ENCODE results near the gene SP140L.
"Not testable (repeated sequence)": the region's sequence is repeated elsewhere in the genome, so short reads cannot be mapped to it uniquely, and the experiment has no call there.

Gene SP140L

DNA sequence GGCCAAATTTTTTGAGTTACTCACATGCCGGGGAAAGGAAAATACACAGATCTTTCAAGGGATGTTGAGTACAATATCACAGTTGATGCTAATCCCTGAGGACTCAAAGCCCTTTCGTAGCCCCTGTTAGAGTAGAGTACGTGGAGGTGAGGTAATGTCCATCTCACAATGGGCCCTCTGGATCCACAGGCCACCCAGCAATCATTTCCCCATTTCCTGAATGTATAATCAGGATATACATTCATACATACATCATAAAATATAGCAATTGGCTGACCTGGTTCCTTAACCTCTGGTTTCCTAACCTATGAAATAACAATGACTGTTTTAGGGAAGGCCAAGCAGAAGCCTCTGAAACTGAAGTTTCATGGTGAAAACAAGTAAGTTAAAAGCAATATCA lies 78.8 kb downstream of the SP140L start:
- H3K9me3 ChIP-seq (ENCODE audit: control insufficient read depth, insufficient read depth, low read length), result no peaks in the 10 kb centered on the region
- H3K27me3 ChIP-seq (ENCODE audit: control insufficient read depth, low read length), result no peaks in the 10 kb centered on the region
- no peaks in the 10 kb centered on the region for H3K36me3 ChIP-seq (ENCODE audit: control insufficient read depth, low read length)
- no peaks in the 10 kb centered on the region for H3K79me2 ChIP-seq (ENCODE audit: control insufficient read depth, low read length)
- H3K4me1 ChIP-seq (ENCODE audit: control insufficient read depth, low read length), result no peaks in the 10 kb centered on the region
- TF ChIP-seq, protein P1, sequence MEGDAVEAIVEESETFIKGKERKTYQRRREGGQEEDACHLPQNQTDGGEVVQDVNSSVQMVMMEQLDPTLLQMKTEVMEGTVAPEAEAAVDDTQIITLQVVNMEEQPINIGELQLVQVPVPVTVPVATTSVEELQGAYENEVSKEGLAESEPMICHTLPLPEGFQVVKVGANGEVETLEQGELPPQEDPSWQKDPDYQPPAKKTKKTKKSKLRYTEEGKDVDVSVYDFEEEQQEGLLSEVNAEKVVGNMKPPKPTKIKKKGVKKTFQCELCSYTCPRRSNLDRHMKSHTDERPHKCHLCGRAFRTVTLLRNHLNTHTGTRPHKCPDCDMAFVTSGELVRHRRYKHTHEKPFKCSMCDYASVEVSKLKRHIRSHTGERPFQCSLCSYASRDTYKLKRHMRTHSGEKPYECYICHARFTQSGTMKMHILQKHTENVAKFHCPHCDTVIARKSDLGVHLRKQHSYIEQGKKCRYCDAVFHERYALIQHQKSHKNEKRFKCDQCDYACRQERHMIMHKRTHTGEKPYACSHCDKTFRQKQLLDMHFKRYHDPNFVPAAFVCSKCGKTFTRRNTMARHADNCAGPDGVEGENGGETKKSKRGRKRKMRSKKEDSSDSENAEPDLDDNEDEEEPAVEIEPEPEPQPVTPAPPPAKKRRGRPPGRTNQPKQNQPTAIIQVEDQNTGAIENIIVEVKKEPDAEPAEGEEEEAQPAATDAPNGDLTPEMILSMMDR (IDR thresholded peaks at IDR 0.05; ENCODE audit: low read depth, low read length, poor library complexity, severe bottlenecking), result no peak
- no peak for TF ChIP-seq EZH2phosphoT487 (IDR thresholded peaks at IDR 0.05; ENCODE audit: borderline replicate concordance, low read length)
- no peak overlapping the region for H3K27ac ChIP-seq (ENCODE audit: low read depth, low read length)
- H3K9me2 ChIP-seq (replicated peaks; ENCODE audit: control insufficient read depth, low read length), result no peaks in the 10 kb centered on the region
- no peak overlapping the region for H3K4me2 ChIP-seq (ENCODE audit: low read length)
- no peaks in the 10 kb centered on the region for H3F3A ChIP-seq (ENCODE audit: control insufficient read depth, insufficient read depth)
- H3K4me3 ChIP-seq (ENCODE audit: low read length), result no peak overlapping the region
- H4K20me1 ChIP-seq (ENCODE audit: control insufficient read depth, insufficient read depth, low read depth, low read length), result no peaks in the 10 kb centered on the region

DNA sequence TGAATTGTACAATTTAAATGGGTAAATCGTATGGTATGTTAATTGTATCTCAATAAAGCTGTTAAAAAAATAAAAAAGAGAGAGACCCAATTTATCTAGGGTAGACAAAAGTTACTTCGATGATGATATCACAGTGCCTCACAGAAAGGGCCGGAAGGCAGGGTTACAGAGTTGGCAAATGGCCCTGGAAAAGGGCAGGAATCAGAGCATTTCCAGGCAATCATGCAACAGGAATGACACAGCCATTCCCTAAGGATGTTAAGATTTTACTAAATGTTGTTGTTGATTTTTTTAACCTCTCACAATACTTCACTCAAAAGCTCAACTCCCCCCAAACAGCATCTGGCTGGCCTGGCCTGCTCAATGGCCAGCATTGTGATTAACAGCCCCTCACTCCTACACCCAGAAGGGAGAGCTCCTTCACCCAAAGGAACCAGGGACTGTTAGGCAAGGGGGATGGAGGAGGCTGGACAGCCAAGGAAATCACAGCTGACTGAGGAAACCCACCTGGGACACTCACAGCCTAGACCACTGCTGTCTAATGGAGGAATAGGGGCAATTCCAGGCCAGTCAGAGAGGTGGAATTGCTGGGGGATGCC lies 81.3 kb downstream of the SP140L start:
- H4K20me1 ChIP-seq (ENCODE audit: control insufficient read depth, insufficient read depth, low read depth, low read length), result no peaks in the 10 kb centered on the region

DNA sequence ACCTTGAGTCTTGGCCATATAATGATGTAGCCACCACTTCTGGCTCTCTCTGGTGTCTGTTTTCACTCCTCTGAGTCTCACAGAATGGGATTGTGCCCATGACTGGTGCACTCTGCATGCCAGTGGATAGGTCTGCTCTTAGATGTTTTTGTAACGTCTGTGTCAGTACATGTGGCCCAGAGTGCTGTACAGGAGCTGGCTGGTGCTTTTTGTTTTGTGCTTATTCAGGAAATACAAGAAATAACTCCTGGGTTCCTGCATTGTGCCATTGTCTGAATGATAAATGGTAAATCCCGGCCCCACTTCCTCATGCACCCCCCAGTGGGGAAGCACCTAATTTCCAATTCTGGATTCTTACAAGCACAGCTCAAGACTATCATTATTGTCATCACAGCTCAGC lies 82.3 kb downstream of the SP140L start:
- not testable (repeated sequence) for H3K9me3 ChIP-seq (ENCODE audit: control insufficient read depth, insufficient read depth, low read length); H3K4me2 ChIP-seq (ENCODE audit: low read length); H3K36me3 ChIP-seq (ENCODE audit: control insufficient read depth, low read length); H3K79me2 ChIP-seq (ENCODE audit: control insufficient read depth, low read length); H3K27ac ChIP-seq (ENCODE audit: low read depth, low read length); H3F3A ChIP-seq (ENCODE audit: control insufficient read depth, insufficient read depth); H3K27me3 ChIP-seq (ENCODE audit: control insufficient read depth, low read length); H3K4me3 ChIP-seq (ENCODE audit: low read length); H3K9me2 ChIP-seq (replicated peaks; ENCODE audit: control insufficient read depth, low read length); H4K20me1 ChIP-seq (ENCODE audit: control insufficient read depth, insufficient read depth, low read depth, low read length)
- H3K4me1 ChIP-seq (ENCODE audit: control insufficient read depth, low read length), result peaks cover 24% of the 10 kb centered on the region

More for the DNA sequence above, 81.3 kb downstream of the SP140L start:
- Histone ChIP-seq H3K27ac (ENCODE audit: low read depth, low read length) (no peak overlapping the region), H3K27me3 (ENCODE audit: control insufficient read depth, low read length) (peaks cover 4% of the 10 kb centered on the region; the same call in 1 of the 2 replicates), H3K9me3 (ENCODE audit: control insufficient read depth, insufficient read depth, low read length) (no peaks in the 10 kb centered on the region), H3K4me3 (ENCODE audit: low read length) (no peak overlapping the region), H3F3A (ENCODE audit: control insufficient read depth, insufficient read depth) (no peaks in the 10 kb centered on the region), H3K36me3 (ENCODE audit: control insufficient read depth, low read length) (no peaks in the 10 kb centered on the region), H3K4me2 (ENCODE audit: low read length) (no peak overlapping the region), H3K4me1 (ENCODE audit: control insufficient read depth, low read length) (peaks cover 17% of the 10 kb centered on the region), H3K79me2 (ENCODE audit: control insufficient read depth, low read length) (no peaks in the 10 kb centered on the region), H3K9me2 (replicated peaks; ENCODE audit: control insufficient read depth, low read length) (no peaks in the 10 kb centered on the region)
- TF ChIP-seq EZH2phosphoT487 (IDR thresholded peaks at IDR 0.05; ENCODE audit: borderline replicate concordance, low read length), result no peak
- TF ChIP-seq, protein P1 (IDR thresholded peaks at IDR 0.05; ENCODE audit: low read depth, low read length, poor library complexity, severe bottlenecking), result no peak

DNA sequence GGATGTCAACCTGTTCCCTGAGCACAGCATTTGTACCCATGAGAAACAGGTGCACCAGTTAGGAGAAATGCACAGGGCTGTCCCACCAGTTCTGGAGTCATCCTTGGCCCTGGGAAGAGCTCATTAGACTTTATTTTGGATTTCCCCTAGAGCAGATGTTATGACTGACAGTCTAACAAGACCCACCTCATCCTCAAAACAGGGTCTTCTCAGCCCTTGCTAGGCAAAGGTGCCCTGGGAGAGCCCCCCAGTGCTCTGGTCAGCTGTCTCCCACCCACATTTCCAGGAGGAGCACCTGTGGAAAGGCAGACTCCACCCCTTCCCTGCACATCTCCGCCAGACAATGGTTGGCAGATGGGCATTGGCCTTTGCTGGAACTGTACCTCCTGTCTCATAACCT lies 83.3 kb downstream of the SP140L start:
- no peak for TF ChIP-seq EZH2phosphoT487 (IDR thresholded peaks at IDR 0.05; ENCODE audit: borderline replicate concordance, low read length)
- TF ChIP-seq, protein P1 (IDR thresholded peaks at IDR 0.05; ENCODE audit: low read depth, low read length, poor library complexity, severe bottlenecking), result no peak
- H3K4me3 ChIP-seq (ENCODE audit: low read length), result no peak overlapping the region
- H3K4me1 ChIP-seq (ENCODE audit: control insufficient read depth, low read length), result peaks cover 25% of the 10 kb centered on the region
- peaks cover 4% of the 10 kb centered on the region; the same call in 1 of the 2 replicates for H3K27me3 ChIP-seq (ENCODE audit: control insufficient read depth, low read length)
- H3K9me2 ChIP-seq (replicated peaks; ENCODE audit: control insufficient read depth, low read length), result no peaks in the 10 kb centered on the region
- no peaks in the 10 kb centered on the region for H3K9me3 ChIP-seq (ENCODE audit: control insufficient read depth, insufficient read depth, low read length)
- no peaks in the 10 kb centered on the region; the same call in 1 of the 2 replicates for H3F3A ChIP-seq (ENCODE audit: control insufficient read depth, insufficient read depth)
- no peaks in the 10 kb centered on the region for H4K20me1 ChIP-seq (ENCODE audit: control insufficient read depth, insufficient read depth, low read depth, low read length)
- no peak overlapping the region for H3K4me2 ChIP-seq (ENCODE audit: low read length)
- no peak overlapping the region for H3K27ac ChIP-seq (ENCODE audit: low read depth, low read length)
- H3K79me2 ChIP-seq (ENCODE audit: control insufficient read depth, low read length), result no peaks in the 10 kb centered on the region
- no peaks in the 10 kb centered on the region for H3K36me3 ChIP-seq (ENCODE audit: control insufficient read depth, low read length)
